IMR-90 (cell line): ENCODE data around the gene ERP44. TPM values are rescaled to one million over a fixed set of nuclear protein-coding genes. Genes with fewer than 3 reads are reported as not detected.

ENCODE experiments used
- ATAC-seq: fragments of 200-7000 bp; cut with Tn5 transposase; 2 replicates; pipeline ENCODE4 v1.9.1; 2020; ENCODE audit warnings: low read depth, mild to moderate bottlenecking, moderate library complexity
- BruUV-seq: library from RNA; stranded (reverse); fragments of 400-500 nt; replicated peaks from 2 replicates; lab custom pipeline; 2021; lab: Mats Ljungman, UMichigan
- CTCF ChIA-PET: fragments of 300-600 bp; formaldehyde crosslinking; extraction: SDS; loops from one replicate; lab custom pipeline; 2021; ENCODE audit warnings: antibody characterized with exemption; lab: Yijun Ruan, JAX
- POLR2A ChIA-PET: fragments of 300-600 bp; sonication (Branson Sonifier 250); formaldehyde crosslinking; loops from one replicate; lab custom pipeline; 2022; ENCODE audit warnings: antibody characterized with exemption; ENCODE audit not compliant: unreplicated experiment; lab: Charles Lee
- DNase-seq: peaks from one replicate; pipeline ENCODE4 v3.0.0; 2013
- H2AFZ ChIP-seq: replicated peaks from 2 replicates; pipeline ENCODE3; 2013; ENCODE audit warnings: low read length, mild to moderate bottlenecking; ENCODE audit not compliant: poor library complexity
- H2AK5ac ChIP-seq: 2 replicates; pipeline ENCODE4 v1.6.1; 2013; ENCODE audit warnings: low read depth, low read length, inconsistent platforms
- H2AK9ac ChIP-seq: replicated peaks from 2 replicates; pipeline ENCODE3; 2013; ENCODE audit warnings: mild to moderate bottlenecking, low read depth, low read length, moderate library complexity; ENCODE audit not compliant: poor library complexity
- H2BK120ac ChIP-seq: 2 replicates; pipeline ENCODE4 v1.6.1; 2013; ENCODE audit warnings: low read depth, low read length, inconsistent platforms
- H2BK15ac ChIP-seq: 3 replicates; pipeline ENCODE4 v1.6.1; 2013; ENCODE audit warnings: low read depth, low read length, inconsistent platforms
- H2BK20ac ChIP-seq: 2 replicates; pipeline ENCODE4 v1.6.1; 2013; ENCODE audit warnings: low read depth, mild to moderate bottlenecking, inconsistent platforms, low read length, moderate library complexity
- H2BK5ac ChIP-seq: 2 replicates; pipeline ENCODE4 v1.6.1; 2013; ENCODE audit warnings: mild to moderate bottlenecking, low read depth, low read length, inconsistent platforms; ENCODE audit not compliant: poor library complexity, severe bottlenecking
- H3K14ac ChIP-seq: replicated peaks from 2 replicates; pipeline ENCODE4 v1.6.1; 2013; ENCODE audit warnings: low read depth, low read length, inconsistent platforms
- H3K18ac ChIP-seq: 2 replicates; pipeline ENCODE4 v1.6.1; 2013; ENCODE audit warnings: low read depth, low read length, control low read depth
- H3K23ac ChIP-seq: 2 replicates; pipeline ENCODE4 v1.6.1; 2013; ENCODE audit warnings: low read depth, low read length, inconsistent platforms
- H3K27ac ChIP-seq: 2 replicates; pipeline ENCODE4 v1.5.1; 2013; ENCODE audit warnings: mild to moderate bottlenecking, control low read depth, low read length; ENCODE audit not compliant: insufficient read depth
- H3K27me3 ChIP-seq: 2 replicates; pipeline ENCODE4 v1.6.1; 2013; ENCODE audit warnings: low read length; ENCODE audit not compliant: control insufficient read depth, insufficient read depth
- H3K36me3 ChIP-seq: 2 replicates; pipeline ENCODE4 v1.6.1; 2013; ENCODE audit warnings: low read length, mixed read lengths; ENCODE audit not compliant: control insufficient read depth, insufficient read depth
- H3K4ac ChIP-seq: 2 replicates; pipeline ENCODE4 v1.6.1; 2013; ENCODE audit warnings: low read depth, low read length, inconsistent platforms
- H3K4me1 ChIP-seq: 2 replicates; pipeline ENCODE4 v1.6.1; 2013; ENCODE audit warnings: low read length, mixed read lengths; ENCODE audit not compliant: control insufficient read depth, insufficient read depth
- H3K4me2 ChIP-seq: 2 replicates; pipeline ENCODE4 v1.6.1; 2013; ENCODE audit warnings: low read depth, mild to moderate bottlenecking, control low read depth, low read length, moderate library complexity
- H3K4me3 ChIP-seq: 2 replicates; pipeline ENCODE4 v1.5.1; 2013; ENCODE audit warnings: low read depth, mild to moderate bottlenecking, control low read depth, low read length, moderate library complexity; ENCODE audit not compliant: insufficient read depth
- H3K56ac ChIP-seq: 2 replicates; pipeline ENCODE4 v1.6.1; 2013; ENCODE audit warnings: low read length, inconsistent platforms; ENCODE audit not compliant: insufficient read depth; ENCODE audit errors: extremely low read depth
- H3K79me1 ChIP-seq, 2 experiments: 2 replicates each; pipeline ENCODE4 v1.6.1; 2013; ENCODE audit warnings: low read length in 2 of 2, inconsistent platforms in 1 of 2, low read depth in 1 of 2
- H3K9ac ChIP-seq: 2 replicates; pipeline ENCODE4 v1.6.1; 2013; ENCODE audit warnings: low read depth, low read length, control low read depth
- H3K9me1 ChIP-seq: 2 replicates; pipeline ENCODE4 v1.6.1; 2013; ENCODE audit warnings: low read length, inconsistent platforms; ENCODE audit not compliant: insufficient read depth
- H3K9me3 ChIP-seq: 2 replicates; pipeline ENCODE4 v1.6.1; 2013; ENCODE audit warnings: low read length; ENCODE audit not compliant: control insufficient read depth, insufficient read depth
- H4K20me1 ChIP-seq: 2 replicates; pipeline ENCODE4 v1.6.1; 2013; ENCODE audit warnings: low read length, inconsistent platforms; ENCODE audit not compliant: insufficient read depth
- H4K5ac ChIP-seq: 2 replicates; pipeline ENCODE4 v1.6.1; 2013; ENCODE audit warnings: mild to moderate bottlenecking, low read depth, low read length, control low read depth
- H4K8ac ChIP-seq, 2 experiments: 2 replicates each; pipeline ENCODE4 v1.6.1; 2013; ENCODE audit warnings: low read depth in 2 of 2, low read length in 2 of 2, control low read depth in 1 of 2, inconsistent platforms in 1 of 2
- H4K91ac ChIP-seq: 2 replicates; pipeline ENCODE4 v1.6.1; 2013; ENCODE audit warnings: low read depth, low read length, inconsistent platforms; ENCODE audit not compliant: insufficient read depth
- BHLHE40 ChIP-seq: fragments of 150-350 bp; IDR thresholded peaks from 2 replicates; pipeline ENCODE4 v1.6.1; 2016; ENCODE audit warnings: mild to moderate bottlenecking, low read depth, low read length
- CEBPB ChIP-seq: IDR thresholded peaks from 2 replicates; pipeline ENCODE4 v1.6.1; 2012; ENCODE audit warnings: low read depth, low read length, improper control_type of control experiment
- CHD1 ChIP-seq: IDR thresholded peaks from 2 replicates; pipeline ENCODE4 v1.6.1; 2012; ENCODE audit warnings: low read depth, low read length, improper control_type of control experiment
- MAFK ChIP-seq: IDR thresholded peaks from 2 replicates; pipeline ENCODE4 v1.6.1; 2012; ENCODE audit warnings: low read depth, low read length, improper control_type of control experiment
- MAZ ChIP-seq: IDR thresholded peaks from 2 replicates; pipeline ENCODE4 v1.6.1; 2012; ENCODE audit warnings: low read depth, mild to moderate bottlenecking, low read length, improper control_type of control experiment, moderate library complexity, borderline replicate concordance
- MXI1 ChIP-seq: IDR thresholded peaks from 2 replicates; pipeline ENCODE4 v1.6.1; 2012; ENCODE audit warnings: low read depth, mild to moderate bottlenecking, low read length, moderate library complexity, borderline replicate concordance
- NFE2L2 ChIP-seq: fragments of 150-350 bp; IDR thresholded peaks from 2 replicates; pipeline ENCODE4 v1.6.1; 2016; ENCODE audit warnings: low read depth, mild to moderate bottlenecking, low read length
- POLR2A ChIP-seq: IDR thresholded peaks from 2 replicates; pipeline ENCODE4 v1.6.1; 2012; ENCODE audit warnings: mild to moderate bottlenecking, low read depth, low read length
- RAD21 ChIP-seq: IDR thresholded peaks from 2 replicates; pipeline ENCODE4 v1.6.1; 2012; ENCODE audit warnings: low read length, improper control_type of control experiment
- RCOR1 ChIP-seq: IDR thresholded peaks from 2 replicates; pipeline ENCODE4 v1.6.1; 2012; ENCODE audit warnings: mild to moderate bottlenecking, low read length, improper control_type of control experiment; ENCODE audit not compliant: insufficient replicate concordance
- RFX5 ChIP-seq: IDR thresholded peaks from 2 replicates; pipeline ENCODE4 v1.8.0; 2012; ENCODE audit warnings: low read depth, mild to moderate bottlenecking, low read length, moderate library complexity
- SMC3 ChIP-seq: fragments of 150-350 bp; IDR thresholded peaks from 2 replicates; pipeline ENCODE4 v1.6.1; 2016; ENCODE audit warnings: low read depth, mild to moderate bottlenecking, antibody characterized with exemption, low read length, moderate library complexity
- WGBS, 2 experiments: methylation state at CpG; one replicate each; pipeline versions ENCODE4 v1.1.5 to v1.1.7; 2013; ENCODE audit warnings: missing lambda C conversion rate in 2 of 2; ENCODE audit not compliant: insufficient read length in 1 of 2; ENCODE audit errors: extremely low coverage in 2 of 2; 5-methylcytosine and 5-hydroxymethylcytosine counted together
- dilution Hi-C: fragments of 300-500 bp; cut with HindIII; formaldehyde crosslinking; loops from one replicate; pipeline ENCODE4 v1.14.3; 2018; ENCODE audit warnings: low sequenced_read_pairs; ENCODE audit not compliant: unreplicated experiment
- in situ Hi-C: fragments of 300-500 bp; cut with MboI; formaldehyde crosslinking; loops from 3 replicates; pipeline ENCODE4 v1.14.3; 2019; ENCODE audit warnings: low sequenced_read_pairs, inconsistent platforms, mixed read lengths
- intact Hi-C: fragments of 100-400 bp; cut with micrococcal nuclease; formaldehyde crosslinking; loops from 2 replicates; pipeline ENCODE4 v1.10.0; 2022
- polyA plus RNA-seq, 3 experiments: library from polyadenylated mRNA; depleted of rRNA; stranded (reverse); fragments of >200 nt; gene quantifications; 2 replicates each; pipeline ENCODE4 v1.2.3, GENCODE V29; 2012; ENCODE audit warnings: low replicate concordance in 1 of 3
- total RNA-seq: library from RNA; depleted of rRNA; stranded (reverse); fragments of >200 nt; gene quantifications from 2 replicates; pipeline ENCODE4 v1.2.3, GENCODE V29; 2012
- TF ChIP-seq, protein P1 (sequence below): fragments of 150-350 bp; IDR thresholded peaks from 2 replicates; pipeline ENCODE4 v1.6.1; 2017; ENCODE audit warnings: mild to moderate bottlenecking, antibody characterized with exemption, low read length, low read depth
- TF ChIP-seq, protein P2 (sequence below): fragments of 150-350 bp; IDR thresholded peaks from 2 replicates; pipeline ENCODE4 v1.6.1; 2016; ENCODE audit warnings: low read depth, mild to moderate bottlenecking, low read length, moderate library complexity, borderline replicate concordance
- TF ChIP-seq, protein P3 (sequence below): conservative IDR thresholded peaks from 2 replicates; pipeline ENCODE4 v1.5.1; 2012; ENCODE audit warnings: mild to moderate bottlenecking, low read depth, low read length, improper control_type of control experiment

The ERP44 gene
- total and polyA plus RNA-seq, 2 of the 4 experiments (the other 2 are of a cell fraction): 9.1 to 13.5 TPM

DNA sequence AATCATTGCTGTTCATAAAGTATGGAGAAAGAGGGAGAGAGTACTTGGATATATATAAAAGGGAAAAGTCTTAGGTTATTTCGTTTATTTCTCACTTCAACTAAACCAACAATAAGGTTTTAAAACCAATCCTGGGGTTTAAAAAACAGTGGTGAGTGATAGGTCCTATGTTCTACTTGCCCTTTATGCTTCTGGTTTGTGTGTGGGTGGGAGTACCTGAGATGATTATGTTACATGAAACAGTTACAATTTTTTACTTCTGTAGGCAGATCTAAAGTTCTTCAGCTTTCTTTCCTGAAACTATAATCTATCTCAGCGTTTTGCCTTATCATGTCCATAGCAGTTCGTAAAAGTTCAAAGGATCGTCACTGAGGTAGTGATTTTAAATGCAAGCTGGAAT lies 143.2 kb downstream of the ERP44 start:
- Histone ChIP-seq H4K91ac (no peak overlapping the region), H3K4ac (no peak overlapping the region), H3K9ac (no peak overlapping the region), H3K79me1 (no peaks in the 10 kb centered on the region; a peak in 1 of 4 replicates), H2BK15ac (no peak overlapping the region), H3K27me3 (no peaks in the 10 kb centered on the region), H3K4me1 (no peaks in the 10 kb centered on the region), H3K4me3 (no peak overlapping the region), H3K23ac (no peak overlapping the region), H2BK5ac (no peak overlapping the region), H3K18ac (no peak overlapping the region), H3K27ac (no peak overlapping the region), H4K20me1 (no peaks in the 10 kb centered on the region), H2AK9ac (no peak overlapping the region), H3K4me2 (no peak overlapping the region), H3K36me3 (0 out of 2 replicates have a peak, but pooled peaks cover 1% of the 10 kb centered on the region), H2BK120ac (no peak overlapping the region), H3K14ac (no peak overlapping the region), H3K9me3 (no peaks in the 10 kb centered on the region), H4K8ac (no peak overlapping the region), H2AFZ (no peak overlapping the region), H3K9me1 (no peaks in the 10 kb centered on the region), H3K56ac (no peak overlapping the region), H2AK5ac (no peak overlapping the region), H2BK20ac (no peak overlapping the region), H4K5ac (no peak overlapping the region)
- ATAC-seq (no peak), DNase-seq (no peak)
- WGBS, 2 experiments: no CpG with 5 or more reads among the region's 4 CpGs
- ChIA-PET POLR2A (no interaction called here), CTCF (no interaction called here)
- intact Hi-C loops: no loop called here
- in situ Hi-C loops: no loop called here
- TF ChIP-seq, protein P1, sequence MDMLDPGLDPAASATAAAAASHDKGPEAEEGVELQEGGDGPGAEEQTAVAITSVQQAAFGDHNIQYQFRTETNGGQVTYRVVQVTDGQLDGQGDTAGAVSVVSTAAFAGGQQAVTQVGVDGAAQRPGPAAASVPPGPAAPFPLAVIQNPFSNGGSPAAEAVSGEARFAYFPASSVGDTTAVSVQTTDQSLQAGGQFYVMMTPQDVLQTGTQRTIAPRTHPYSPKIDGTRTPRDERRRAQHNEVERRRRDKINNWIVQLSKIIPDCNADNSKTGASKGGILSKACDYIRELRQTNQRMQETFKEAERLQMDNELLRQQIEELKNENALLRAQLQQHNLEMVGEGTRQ: no peak
- TF ChIP-seq SMC3 (no peak), BHLHE40 (no peak), RCOR1 (no peak), CHD1 (no peak), CEBPB (no peak), NFE2L2 (no peak), RFX5 (no peak), MAFK (no peak), MXI1 (no peak), RAD21 (no peak), POLR2A (no peak), MAZ (no peak)
- TF ChIP-seq, protein P2, sequence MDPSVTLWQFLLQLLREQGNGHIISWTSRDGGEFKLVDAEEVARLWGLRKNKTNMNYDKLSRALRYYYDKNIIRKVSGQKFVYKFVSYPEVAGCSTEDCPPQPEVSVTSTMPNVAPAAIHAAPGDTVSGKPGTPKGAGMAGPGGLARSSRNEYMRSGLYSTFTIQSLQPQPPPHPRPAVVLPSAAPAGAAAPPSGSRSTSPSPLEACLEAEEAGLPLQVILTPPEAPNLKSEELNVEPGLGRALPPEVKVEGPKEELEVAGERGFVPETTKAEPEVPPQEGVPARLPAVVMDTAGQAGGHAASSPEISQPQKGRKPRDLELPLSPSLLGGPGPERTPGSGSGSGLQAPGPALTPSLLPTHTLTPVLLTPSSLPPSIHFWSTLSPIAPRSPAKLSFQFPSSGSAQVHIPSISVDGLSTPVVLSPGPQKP: no peak
- TF ChIP-seq, protein P3, sequence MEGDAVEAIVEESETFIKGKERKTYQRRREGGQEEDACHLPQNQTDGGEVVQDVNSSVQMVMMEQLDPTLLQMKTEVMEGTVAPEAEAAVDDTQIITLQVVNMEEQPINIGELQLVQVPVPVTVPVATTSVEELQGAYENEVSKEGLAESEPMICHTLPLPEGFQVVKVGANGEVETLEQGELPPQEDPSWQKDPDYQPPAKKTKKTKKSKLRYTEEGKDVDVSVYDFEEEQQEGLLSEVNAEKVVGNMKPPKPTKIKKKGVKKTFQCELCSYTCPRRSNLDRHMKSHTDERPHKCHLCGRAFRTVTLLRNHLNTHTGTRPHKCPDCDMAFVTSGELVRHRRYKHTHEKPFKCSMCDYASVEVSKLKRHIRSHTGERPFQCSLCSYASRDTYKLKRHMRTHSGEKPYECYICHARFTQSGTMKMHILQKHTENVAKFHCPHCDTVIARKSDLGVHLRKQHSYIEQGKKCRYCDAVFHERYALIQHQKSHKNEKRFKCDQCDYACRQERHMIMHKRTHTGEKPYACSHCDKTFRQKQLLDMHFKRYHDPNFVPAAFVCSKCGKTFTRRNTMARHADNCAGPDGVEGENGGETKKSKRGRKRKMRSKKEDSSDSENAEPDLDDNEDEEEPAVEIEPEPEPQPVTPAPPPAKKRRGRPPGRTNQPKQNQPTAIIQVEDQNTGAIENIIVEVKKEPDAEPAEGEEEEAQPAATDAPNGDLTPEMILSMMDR: no peak
- dilution Hi-C loops: no loop called here
- no TSS peak for BruUV-seq
